Glutamatergic neuron (in vitro differentiated cells): ENCODE results near the gene CSTPP1. TPM values are rescaled to one million over a fixed set of nuclear protein-coding genes. Genes with fewer than 3 reads are reported as not detected.

Source experiments
- DNase-seq: peaks from one replicate; pipeline ENCODE4 v3.0.0; 2022
- H3K27ac Mint-ChIP-seq: one replicate; pipeline ENCODE4 v1.8.0; 2020; ENCODE audit warnings: mild to moderate bottlenecking, mixed read lengths, inconsistent platforms; ENCODE audit not compliant: unreplicated experiment
- H3K27me3 Mint-ChIP-seq: one replicate; pipeline ENCODE4 v1.8.0; 2020; ENCODE audit warnings: mild to moderate bottlenecking, moderate library complexity, mixed read lengths, inconsistent platforms; ENCODE audit not compliant: unreplicated experiment
- H3K36me3 Mint-ChIP-seq: one replicate; pipeline ENCODE4 v1.8.0; 2020; ENCODE audit warnings: mild to moderate bottlenecking, mixed read lengths, inconsistent platforms; ENCODE audit not compliant: unreplicated experiment
- H3K4me1 Mint-ChIP-seq: one replicate; pipeline ENCODE4 v1.8.0; 2020; ENCODE audit warnings: mild to moderate bottlenecking, low read depth, mixed read lengths, inconsistent platforms; ENCODE audit not compliant: unreplicated experiment
- H3K4me3 Mint-ChIP-seq: one replicate; pipeline ENCODE4 v1.8.0; 2020; ENCODE audit warnings: mild to moderate bottlenecking, mixed read lengths, inconsistent platforms; ENCODE audit not compliant: unreplicated experiment
- H3K9me3 Mint-ChIP-seq: one replicate; pipeline ENCODE4 v1.8.0; 2020; ENCODE audit warnings: mild to moderate bottlenecking, moderate library complexity, mixed read lengths, inconsistent platforms; ENCODE audit not compliant: unreplicated experiment
- CTCF ChIP-seq: fragments of 200-600 bp; sonication (generic); IDR thresholded peaks from one replicate; pipeline ENCODE4 v1.5.0; 2021; ENCODE audit not compliant: partially characterized antibody, unreplicated experiment
- total RNA-seq: library from RNA; stranded (reverse); fragmentation: NEBNext Ultra II Directional; extraction: Animal tissue kit (Norgen Biotek cat#: 25700); gene quantifications from one replicate; pipeline ENCODE4 v1.2.1, GENCODE V29; 2021; ENCODE audit not compliant: unreplicated experiment

Gene CSTPP1
- total RNA-seq, 1 donor from 2014 or later, result 35.5 TPM

DNA sequence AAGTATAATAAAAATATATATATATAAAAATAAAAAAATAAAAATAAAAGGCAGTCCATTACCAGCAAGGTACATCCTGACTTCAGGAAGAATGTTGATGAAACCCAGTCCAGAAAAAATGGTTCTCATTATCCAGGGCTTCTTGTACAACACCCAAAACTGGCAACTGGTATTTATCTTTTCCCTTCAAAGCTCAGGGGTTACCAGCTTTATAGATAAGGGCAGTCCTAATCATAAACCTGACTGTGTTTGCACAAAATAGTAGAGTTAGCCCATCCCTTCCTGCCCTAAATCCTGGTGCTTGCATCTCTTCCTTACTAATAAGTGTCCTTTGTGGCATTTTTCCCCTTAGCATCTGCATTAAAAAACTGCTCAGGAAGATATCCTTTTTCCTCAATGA lies 97.5 kb downstream of the CSTPP1 start:
- Mint-ChIP-seq H3K4me1 (no peaks in the 10 kb centered on the region), H3K4me3 (no peak overlapping the region), H3K27ac (no peak overlapping the region), H3K27me3 (no peaks in the 10 kb centered on the region), H3K36me3 (no peaks in the 10 kb centered on the region), H3K9me3 (no peaks in the 10 kb centered on the region)
- no peak for DNase-seq
- TF ChIP-seq CTCF, result no peak

GRCh38 chr11:47035108-47035507 lies 98.5 kb downstream of the CSTPP1 start:
- TF ChIP-seq CTCF, result no peak

DNA sequence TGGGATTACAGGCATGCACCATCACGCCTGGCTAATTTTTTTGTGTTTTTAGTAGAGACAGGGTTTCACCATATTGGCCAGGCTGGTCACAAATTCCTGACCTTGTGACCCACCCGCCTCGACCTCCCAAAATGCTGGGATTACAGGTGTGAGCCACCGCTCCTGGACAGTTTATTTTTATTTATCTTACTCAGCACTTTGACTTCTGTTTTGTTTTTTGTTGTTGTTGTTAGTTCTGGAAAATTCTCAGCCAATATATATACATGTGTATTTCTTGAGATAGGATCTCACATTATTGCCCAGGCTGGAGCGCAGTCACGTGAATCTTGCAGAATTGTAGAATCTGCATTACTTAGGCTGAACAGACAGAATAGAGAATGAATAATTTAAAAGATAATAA lies 107.6 kb downstream of the CSTPP1 start:
- TF ChIP-seq CTCF, result no peak
- peaks cover 3% of the 10 kb centered on the region for H3K36me3 Mint-ChIP-seq
- H3K27me3 Mint-ChIP-seq, result no peaks in the 10 kb centered on the region
- H3K4me3 Mint-ChIP-seq, result no peak overlapping the region
- no peak for DNase-seq
- no peaks in the 10 kb centered on the region for H3K4me1 Mint-ChIP-seq
- H3K27ac Mint-ChIP-seq, result no peak overlapping the region
- H3K9me3 Mint-ChIP-seq, result no peaks in the 10 kb centered on the region

More at GRCh38 chr11:47035108-47035507, 98.5 kb downstream of the CSTPP1 start:
- Mint-ChIP-seq H3K36me3 (peaks cover 2% of the 10 kb centered on the region), H3K4me3 (no peak overlapping the region), H3K9me3 (no peaks in the 10 kb centered on the region), H3K27ac (no peak overlapping the region), H3K27me3 (no peaks in the 10 kb centered on the region), H3K4me1 (no peaks in the 10 kb centered on the region)
- no peak for DNase-seq

GRCh38 chr11:47047972-47048371 lies 111.4 kb downstream of the CSTPP1 start:
- Mint-ChIP-seq H3K36me3 (peaks cover 3% of the 10 kb centered on the region), H3K9me3 (no peaks in the 10 kb centered on the region), H3K4me1 (no peaks in the 10 kb centered on the region), H3K4me3 (no peak overlapping the region), H3K27me3 (peaks cover 2% of the 10 kb centered on the region), H3K27ac (no peak overlapping the region)
- TF ChIP-seq CTCF, result no peak
- DNase-seq, result no peak

DNA sequence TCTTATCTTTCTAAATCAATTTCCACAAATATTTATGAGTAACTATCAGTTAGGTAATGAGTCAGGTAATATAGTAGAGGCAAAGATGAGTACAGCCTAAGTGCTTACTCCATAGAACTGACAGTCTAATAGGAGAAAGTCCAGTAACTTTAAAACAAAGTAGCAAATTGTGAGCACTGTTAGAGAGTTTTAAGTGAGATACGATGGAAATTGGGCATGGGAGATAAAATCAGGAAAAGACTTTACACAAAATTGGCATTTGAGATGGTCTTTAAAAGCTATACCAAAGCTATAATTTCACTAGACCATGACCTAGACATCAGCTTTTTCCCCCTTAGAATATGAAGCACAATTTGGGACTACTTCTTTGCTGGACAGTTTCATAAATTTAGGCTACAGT lies 113.7 kb downstream of the CSTPP1 start:
- no peak overlapping the region for H3K27ac Mint-ChIP-seq
- no peak for TF ChIP-seq CTCF
- H3K36me3 Mint-ChIP-seq, result peaks cover 5% of the 10 kb centered on the region
- no peak overlapping the region for H3K4me3 Mint-ChIP-seq
- DNase-seq, result no peak
- H3K4me1 Mint-ChIP-seq, result no peaks in the 10 kb centered on the region
- H3K27me3 Mint-ChIP-seq, result peaks cover 3% of the 10 kb centered on the region
- no peaks in the 10 kb centered on the region for H3K9me3 Mint-ChIP-seq
